Panc1 (cell line): ENCODE data around the gene ZBED6.

ENCODE experiments used
- CTCF ChIP-seq: fragments of 450-650 bp; IDR thresholded peaks from 2 replicates; pipeline ENCODE4 v1.5.1; 2017; ENCODE audit warnings: mild to moderate bottlenecking
- POLR2AphosphoS5 ChIP-seq: IDR thresholded peaks from 2 replicates; pipeline ENCODE4 v1.6.1; 2012; ENCODE audit warnings: mild to moderate bottlenecking, low read depth, low read length, moderate library complexity
- REST ChIP-seq, 2 experiments: IDR thresholded peaks; 2 replicates each; pipeline ENCODE4 v1.6.1; 2011 to 2012; ENCODE audit warnings: low read depth in 2 of 2, control low read depth in 1 of 2, low read length in 1 of 2, mild to moderate bottlenecking in 1 of 2, moderate library complexity in 1 of 2; ENCODE audit not compliant: insufficient read depth in 1 of 2
- SIN3A ChIP-seq: IDR thresholded peaks from 2 replicates; pipeline ENCODE4 v1.6.1; 2012; ENCODE audit warnings: low read depth, mild to moderate bottlenecking, low read length, moderate library complexity, borderline replicate concordance; ENCODE audit not compliant: insufficient read depth
- TCF7L2 ChIP-seq: IDR thresholded peaks from 2 replicates; pipeline ENCODE4 v1.6.1; 2011; ENCODE audit warnings: mild to moderate bottlenecking, low read depth, low read length, inconsistent platforms

GRCh38 chr1:203768256-203768655 is 27.2 kb upstream of the ZBED6 start:
- no peak for TF ChIP-seq CTCF
- TF ChIP-seq REST (IDR thresholded peaks at IDR 0.05; ENCODE audit: insufficient read depth in 1 of 2, low read depth in 2 of 2, low read length in 1 of 2): no peak
- no peak for TF ChIP-seq POLR2AphosphoS5
- TF ChIP-seq TCF7L2: no peak
- TF ChIP-seq SIN3A: no peak
